IPS-11a (cell line): ENCODE measurements around the gene ZNF679.
"Not testable (repeated sequence)": the region's sequence is repeated elsewhere in the genome, so short reads cannot be mapped to it uniquely, and the experiment has no call there.

Experiments
- H3K4me3 ChIP-seq: one replicate; pipeline ENCODE4 v1.5.1; 2013; ENCODE audit warnings: low read depth, low read length, control low read depth

Gene ZNF679

DNA sequence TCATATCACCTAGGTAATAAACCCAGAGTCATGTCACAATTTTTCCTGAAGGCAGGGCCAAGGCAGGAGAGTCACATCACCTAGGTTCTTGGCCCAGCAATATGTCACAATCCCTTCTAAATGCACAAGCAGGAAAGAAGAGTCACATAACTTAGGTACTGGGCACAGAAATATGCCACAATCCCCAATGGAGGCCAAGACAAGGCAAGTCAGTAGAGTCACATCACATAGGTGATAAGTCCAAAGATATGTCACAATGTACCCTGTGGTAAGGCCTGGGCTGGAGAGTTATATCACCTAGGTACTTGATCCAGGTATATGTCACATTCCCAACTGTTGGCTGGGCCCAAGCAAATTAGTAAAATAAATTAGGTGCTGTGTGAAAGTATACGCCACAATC, at the start of gene ZNF679:
Gene ZNF679 (plus strand): TSS at position 301 of the 400 bp plus-strand sequence. CDS start 20,644 bp downstream, outside the sequence.
- not testable (repeated sequence) for H3K4me3 ChIP-seq

DNA sequence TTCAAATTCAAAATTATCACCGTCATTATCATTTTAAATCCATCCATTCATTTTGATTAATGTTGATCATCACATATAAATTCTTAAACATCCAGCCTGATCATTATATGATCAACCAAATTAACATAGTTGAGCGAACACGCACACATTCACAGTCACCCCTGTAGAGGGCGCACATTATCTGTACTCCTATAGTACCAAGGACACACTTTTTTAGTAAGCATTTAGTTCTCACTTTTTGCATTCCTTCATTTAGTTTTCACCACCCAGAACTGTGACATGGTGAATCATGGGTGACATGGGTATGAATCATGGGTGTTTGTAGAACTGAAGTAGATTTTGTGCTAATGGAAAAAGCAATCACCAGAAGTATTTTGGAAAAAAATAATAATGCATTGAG, 47.3 kb upstream of the ZNF679 start:
- H3K4me3 ChIP-seq = no peak overlapping the region

DNA sequence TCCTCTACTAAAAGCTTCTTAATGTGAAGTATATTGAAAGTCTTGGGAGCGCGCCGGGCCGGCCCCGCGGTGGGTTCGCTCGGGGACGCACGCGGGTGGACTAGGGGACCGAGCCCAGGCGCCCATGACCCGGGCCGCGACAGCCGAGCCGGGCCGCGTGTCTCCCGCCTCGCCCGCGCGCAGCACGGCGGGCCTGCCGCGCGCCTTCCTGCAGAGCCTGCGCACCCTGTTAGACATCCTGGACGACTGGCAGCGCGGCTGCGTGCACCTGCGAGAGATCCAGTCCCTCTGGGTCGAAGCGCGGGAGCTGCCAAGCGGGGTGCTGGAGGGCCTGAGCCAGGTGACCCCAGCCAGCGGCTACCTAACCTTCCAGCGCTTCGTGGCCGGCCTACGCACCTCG, 46.7 kb upstream of the ZNF679 start:
- H3K4me3 ChIP-seq = no peak overlapping the region

DNA sequence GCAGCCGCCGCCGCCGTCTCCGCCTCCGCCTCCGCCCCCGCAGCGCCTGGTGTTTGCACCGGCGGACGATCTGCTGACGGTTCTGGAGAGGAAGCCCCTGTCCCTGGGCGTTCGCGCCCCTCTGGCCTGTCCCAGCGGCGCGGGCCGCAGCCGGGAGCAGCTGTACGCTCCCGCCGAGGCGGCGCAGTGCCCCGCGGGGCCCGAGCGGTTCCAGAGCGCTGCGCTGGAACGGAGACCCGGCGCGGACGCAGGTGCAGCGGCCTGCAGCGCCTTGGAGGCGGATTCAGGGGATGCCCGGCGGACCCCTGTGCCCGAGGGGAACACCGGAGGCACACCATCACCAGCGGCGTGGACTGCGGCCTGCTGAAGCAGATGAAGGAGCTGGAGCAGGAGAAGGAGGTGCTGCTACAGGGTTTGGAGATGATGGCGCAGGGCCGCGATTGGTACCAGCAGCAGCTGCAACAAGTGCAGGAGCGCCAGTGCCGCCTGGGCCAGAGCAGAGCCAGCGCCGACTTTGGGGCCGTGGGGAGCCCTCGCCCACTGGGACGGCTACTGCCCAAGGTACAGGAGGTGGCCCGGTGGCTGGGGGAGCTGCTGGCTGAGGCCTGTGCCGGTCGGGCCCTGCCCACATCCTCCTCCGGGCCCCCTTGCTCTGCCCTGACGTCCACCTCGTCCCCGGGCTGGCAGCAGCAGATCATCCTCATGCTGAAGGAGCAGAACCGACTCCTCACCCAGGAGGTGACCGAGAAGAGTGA, 46.1 kb upstream of the ZNF679 start:
- no peak overlapping the region for H3K4me3 ChIP-seq

DNA sequence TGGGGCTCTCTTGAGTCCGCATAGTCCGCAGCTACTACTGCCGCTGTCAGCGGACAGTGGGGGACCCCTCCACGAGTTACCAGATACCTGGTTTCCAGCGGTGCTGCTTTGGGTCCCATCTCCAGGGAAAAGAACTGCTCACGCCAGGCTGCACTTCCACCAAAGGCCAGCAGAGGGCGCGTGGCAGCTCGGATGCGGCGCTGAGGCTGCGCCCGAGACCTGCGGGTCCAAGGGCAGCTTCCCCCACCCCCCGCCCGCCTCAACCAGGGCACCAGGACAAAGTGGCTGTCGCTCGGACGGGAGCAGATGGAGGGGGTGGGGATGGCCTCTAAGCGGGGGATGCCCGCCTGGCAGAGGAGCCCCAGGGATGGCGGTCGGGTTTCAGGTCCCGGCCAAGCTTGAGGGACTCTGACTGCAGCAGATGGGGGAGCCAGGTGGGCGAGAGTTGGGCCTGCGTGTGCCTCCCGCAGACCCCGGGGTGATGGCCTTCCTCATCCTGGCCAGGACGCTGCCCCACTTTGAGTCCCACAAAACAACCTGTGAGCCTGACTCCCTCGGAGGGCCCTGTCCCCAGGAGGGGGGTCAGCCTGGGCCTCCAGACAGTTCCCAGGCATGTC, 45.0 kb upstream of the ZNF679 start:
- no peak overlapping the region for H3K4me3 ChIP-seq

DNA sequence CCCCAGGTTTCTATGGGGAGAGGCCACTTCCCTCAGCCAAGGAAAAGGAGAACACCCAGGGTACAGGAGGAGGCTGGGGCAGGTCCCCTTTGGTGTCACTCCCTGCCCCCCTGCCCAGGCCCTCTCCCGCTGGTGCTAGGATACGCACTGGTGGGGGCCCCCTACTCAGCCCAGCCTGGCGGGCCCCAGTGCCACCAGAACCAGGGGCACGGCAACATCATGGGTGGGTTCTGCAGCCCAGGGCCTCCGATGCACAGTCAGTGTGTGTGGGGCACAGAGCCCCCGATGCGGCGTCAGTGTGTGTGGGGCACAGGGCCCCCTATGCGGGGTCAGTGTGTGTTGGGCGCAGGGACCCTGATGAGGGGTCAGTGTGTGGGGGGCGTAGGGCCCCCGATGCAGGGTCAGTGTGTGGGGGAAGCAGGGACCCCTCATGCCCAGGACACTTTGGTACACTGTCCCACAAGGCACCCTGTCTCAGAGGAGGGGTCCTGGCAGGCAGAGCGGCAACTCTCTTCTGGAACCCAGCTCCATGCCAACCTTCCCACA, 44.4 kb upstream of the ZNF679 start:
- no peak overlapping the region for H3K4me3 ChIP-seq

DNA sequence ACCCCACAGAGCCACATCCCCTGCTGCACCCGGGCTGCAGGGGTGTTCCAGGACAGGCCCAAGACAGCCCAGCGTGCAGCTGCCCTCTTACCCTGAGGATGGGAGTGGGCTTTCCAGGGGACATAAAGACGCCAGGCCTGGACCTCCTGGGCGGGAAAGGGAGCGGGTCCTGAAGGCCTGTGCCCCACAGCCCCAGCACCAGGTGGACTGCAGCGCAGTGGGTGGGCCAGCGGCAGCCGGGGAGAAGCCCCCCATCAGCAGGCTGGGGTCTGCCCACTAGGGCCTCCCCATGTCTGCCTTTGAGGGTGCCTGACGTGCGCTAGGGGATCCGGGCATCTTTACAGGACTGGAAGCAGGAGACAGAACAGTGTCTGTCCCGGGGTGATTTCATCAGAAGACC, 43.9 kb upstream of the ZNF679 start:
- no peak overlapping the region for H3K4me3 ChIP-seq

DNA sequence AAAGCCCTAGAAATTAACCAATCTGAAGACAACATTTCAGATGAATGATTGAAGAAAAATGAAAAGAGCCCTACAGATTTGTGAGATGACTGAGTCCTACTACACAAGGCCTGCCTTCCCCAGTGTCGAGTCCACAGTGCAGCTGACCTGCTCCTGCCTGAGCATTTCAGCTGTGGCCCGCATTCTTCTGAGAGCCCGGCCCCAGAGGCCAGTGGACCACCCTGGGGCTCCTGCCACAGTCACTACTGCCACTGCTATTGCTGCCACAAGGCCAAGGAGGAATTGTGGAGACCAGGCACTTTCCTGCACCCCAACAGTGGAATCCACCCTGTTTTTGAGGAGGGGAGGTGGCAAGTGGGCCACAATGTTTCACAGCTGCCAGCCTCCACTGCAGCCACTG, 40.9 kb upstream of the ZNF679 start:
- no peak overlapping the region for H3K4me3 ChIP-seq

DNA sequence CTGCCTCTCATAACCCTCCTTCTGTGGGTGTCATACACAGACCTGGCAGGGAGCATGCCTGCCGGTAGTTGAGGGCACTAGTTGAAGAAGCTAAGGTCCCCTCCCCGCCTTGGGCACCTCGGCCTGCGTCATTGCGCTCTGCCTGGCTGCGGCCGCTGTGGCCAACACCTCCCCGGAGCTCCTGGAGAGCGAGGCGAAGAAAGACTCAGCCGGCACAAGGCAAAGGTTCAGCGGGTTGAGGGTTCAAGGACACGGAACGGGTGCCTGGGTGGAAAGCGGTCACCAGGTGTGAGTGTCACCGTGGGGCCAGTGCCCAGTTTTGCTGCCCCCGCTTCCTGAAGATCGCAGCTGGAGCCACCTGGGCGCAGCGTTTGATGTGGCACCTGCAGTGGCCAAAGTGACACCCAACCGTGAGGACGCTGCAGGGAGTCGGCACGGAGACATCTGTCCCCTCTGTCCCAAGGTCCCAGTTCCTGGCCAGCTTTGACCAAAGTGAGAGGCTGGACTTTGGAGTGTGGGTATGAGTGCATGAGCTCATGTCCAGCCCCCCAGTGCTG, 36.0 kb upstream of the ZNF679 start:
- H3K4me3 ChIP-seq = no peak overlapping the region

DNA sequence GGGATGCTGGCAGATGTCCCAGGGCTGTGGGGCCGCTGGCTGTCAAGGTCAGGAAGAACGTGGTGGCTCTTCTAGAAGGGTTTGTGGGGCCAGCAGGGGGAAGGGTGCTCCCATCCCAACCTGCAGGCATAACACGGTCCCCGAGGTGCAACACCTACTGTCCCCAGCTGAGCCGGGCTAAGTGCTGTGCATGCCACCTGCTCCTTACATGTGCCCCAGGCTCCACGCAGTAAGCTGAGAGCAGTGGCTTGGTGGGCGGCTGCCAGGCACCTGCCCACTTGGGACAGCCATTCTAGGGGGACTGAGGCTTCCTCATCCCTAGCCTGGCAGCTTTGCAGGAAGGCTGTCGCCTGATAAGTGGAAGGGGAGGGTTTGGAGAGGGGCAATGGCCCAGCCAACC, 35.5 kb upstream of the ZNF679 start:
- H3K4me3 ChIP-seq = no peak overlapping the region

DNA sequence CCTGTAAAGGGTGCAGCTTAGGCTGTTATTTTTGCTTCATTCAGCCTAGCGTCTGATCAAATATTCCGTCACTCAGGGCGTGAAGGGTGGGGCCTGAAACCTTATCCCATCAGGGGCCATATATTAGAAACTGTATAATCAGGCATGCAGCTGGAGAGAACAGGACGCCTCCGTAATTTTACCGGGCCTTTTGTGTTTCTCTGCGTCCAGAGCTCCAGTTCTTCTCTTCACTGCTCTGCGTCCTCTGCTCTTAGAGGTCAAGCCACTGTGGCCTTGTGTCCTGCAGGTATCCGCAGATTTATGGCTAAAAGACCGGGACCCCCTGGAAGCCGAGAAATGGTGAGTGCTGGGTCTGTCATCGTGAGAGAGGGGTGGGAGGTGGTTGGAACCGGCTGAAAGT, 21.4 kb upstream of the ZNF679 start, which contains the start of gene ZNF735:
Gene ZNF735 (plus strand): TSS at position 301 of the 400 bp plus-strand sequence. CDS start 0 bp downstream, at position 301.
- no peak within 1 kb of the TSS for H3K4me3 ChIP-seq

DNA sequence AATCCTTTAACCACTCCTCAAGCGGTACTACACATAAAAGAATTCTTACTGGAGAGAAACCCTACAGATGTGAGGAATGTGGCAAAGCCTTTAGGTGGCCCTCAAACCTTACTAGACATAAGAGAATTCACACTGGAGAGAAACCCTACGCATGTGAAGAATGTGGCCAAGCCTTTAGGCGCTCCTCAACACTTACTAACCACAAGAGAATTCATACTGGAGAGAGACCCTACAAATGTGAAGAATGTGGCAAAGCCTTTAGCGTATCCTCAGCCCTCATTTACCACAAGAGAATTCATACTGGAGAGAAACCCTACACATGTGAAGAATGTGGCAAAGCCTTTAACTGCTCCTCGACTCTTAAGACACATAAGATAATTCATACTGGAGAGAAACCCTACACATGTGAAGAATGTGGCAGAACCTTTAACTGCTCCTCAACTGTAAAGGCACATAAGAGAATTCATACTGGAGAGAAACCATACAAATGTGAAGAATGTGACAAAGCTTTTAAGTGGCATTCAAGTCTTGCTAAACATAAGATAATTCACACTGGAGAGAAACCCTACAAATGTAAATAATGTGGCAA, 8.5 kb upstream of the ZNF679 start:
- not testable (repeated sequence) for H3K4me3 ChIP-seq

DNA sequence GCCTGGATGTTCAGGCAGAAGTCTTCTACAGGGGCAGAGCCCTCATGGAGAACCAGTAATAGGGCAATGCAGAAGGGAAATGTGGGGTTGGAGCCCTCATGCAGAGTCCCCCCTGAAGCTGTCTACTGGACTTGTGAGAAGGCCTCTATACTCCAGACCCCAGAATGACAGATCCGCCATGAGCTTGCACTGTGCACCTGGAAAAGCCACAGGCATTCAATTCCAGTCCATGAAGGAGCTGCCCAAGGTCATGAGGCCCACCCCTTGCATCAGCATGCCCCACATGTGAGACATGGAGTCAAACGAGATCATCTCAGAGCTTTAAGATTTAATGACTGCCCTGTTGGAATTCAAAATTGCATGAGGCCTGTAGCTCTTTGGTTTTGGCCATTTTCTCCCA, 4.9 kb upstream of the ZNF679 start:
- H3K4me3 ChIP-seq = no peak overlapping the region

DNA sequence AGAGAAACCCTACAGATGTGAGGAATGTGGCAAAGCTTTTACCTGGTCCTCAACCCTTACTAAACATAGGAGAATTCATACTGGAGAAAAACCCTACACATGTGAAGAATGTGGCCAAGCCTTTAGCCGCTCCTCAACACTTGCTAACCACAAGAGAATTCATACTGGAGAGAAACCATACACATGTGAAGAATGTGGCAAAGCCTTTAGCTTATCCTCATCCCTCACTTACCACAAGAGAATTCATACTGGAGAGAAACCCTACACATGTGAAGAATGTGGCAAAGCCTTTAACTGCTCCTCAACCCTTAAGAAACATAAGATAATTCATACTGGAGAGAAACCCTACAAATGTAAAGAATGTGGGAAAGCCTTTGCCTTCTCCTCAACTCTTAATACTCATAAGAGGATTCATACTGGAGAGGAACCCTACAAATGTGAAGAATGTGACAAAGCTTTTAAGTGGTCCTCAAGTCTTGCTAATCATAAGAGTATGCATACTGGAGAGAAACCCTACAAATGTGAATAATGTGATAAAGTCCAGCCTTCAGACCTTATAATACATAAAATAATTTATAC, 38.2 kb downstream of the ZNF679 start:
- no peak overlapping the region for H3K4me3 ChIP-seq

DNA sequence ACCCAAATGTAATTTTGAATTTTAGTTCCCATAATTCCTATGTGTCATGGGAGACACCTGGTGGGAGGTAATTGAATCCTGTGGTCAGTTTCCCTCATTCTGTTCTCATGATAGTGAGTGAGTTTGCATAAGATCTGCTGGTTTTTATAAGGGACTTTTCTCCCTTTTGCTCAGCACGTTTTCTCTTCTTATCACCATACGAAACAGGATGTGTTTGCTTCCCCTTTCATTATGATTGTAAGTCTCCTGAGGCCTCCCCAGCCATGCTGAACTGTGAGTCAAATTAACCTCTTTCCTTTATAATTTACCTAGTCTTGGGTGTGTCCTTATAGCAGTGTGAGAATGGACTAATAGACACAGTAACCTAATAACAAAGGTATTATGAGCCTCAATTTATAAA, 49.4 kb downstream of the ZNF679 start:
- H3K4me3 ChIP-seq = no peak overlapping the region

DNA sequence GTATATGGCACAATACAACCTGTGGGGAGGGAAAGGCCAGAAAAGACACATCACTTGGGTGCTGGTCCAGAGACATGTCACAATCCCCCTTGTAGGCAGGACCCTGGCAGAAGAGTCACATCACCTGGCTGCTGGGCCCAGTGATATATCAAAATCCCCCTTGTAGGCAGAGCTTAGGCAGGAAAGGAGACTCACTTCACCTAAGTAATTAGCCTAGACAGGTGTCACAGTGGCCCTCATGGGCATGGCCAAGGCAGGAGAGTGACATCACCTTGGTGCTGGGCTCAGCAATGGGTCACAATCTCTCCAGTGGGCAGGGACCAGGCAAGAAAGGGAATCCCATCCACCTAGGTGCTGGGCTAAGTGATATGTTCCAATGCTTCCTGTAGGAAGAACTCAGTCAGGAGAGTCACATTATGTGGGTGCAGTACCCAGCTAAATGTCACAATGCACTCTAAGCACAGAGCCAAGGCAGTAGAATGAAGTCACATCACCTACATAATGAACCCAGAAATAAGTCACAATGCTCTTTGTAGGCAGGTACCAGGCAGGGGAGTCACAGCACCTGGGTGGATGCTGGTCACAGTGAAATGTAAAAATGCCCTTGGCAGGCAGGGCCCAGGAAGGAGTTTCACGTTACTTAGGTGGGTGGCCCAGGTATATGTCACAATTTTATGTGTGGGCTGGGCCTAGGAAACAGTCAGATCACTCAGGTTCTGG, 66.6 kb downstream of the ZNF679 start:
- H3K4me3 ChIP-seq = no peak overlapping the region

DNA sequence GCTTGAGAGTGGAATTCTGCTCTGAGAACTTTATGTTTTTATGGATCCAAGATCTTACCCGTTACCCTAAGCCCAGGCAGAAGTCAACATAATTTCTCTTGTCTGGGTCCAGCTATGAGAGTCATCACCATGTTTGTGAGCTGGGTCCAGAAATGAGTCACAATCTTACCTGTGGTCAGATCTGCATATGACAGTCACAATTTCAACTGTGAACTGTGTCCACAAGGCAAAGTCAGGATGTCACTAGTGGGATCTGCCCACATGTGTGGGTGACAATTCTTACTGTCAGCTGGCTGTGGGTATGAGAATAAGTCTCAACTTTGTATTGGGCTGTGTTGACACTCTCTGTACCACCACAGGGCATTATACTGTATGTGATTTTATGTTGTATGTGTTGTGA, 69.1 kb downstream of the ZNF679 start:
- H3K4me3 ChIP-seq = not testable (repeated sequence)

DNA sequence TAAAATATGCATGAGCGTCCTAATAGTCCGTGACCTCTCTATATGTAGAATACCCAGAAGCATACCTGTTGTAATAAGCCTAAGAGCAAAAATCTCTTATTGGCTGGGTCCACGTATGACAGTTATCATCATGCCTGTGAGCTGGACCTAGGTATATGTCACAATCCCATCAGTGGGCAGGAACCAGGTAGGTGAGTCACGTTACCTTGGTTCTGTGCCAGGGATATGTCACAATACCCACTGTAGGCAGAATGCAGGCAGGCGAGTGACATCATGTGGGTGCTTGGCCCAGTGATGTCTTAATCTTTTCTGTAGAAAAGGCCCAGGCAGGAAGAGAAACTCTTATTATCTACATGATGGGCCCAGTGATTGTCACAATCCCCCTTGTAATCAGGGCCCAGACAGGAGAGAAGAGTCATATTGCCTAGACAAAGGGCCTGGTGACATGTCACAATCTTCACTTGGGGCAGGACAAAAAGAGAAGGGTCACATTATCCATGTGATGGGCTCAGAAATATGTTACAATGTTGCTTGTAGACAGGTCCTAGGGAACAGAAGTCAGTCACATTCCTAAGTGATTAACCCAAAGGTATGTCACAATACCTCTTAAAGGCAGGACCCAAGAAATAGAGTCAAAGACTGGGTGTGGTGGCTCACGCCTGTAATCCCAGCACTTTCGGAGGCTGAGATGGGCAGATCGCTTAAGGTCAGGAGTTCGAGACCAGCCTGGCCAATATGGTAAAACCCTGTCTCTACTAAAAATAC, 72.5 kb downstream of the ZNF679 start:
- no peak overlapping the region for H3K4me3 ChIP-seq

DNA sequence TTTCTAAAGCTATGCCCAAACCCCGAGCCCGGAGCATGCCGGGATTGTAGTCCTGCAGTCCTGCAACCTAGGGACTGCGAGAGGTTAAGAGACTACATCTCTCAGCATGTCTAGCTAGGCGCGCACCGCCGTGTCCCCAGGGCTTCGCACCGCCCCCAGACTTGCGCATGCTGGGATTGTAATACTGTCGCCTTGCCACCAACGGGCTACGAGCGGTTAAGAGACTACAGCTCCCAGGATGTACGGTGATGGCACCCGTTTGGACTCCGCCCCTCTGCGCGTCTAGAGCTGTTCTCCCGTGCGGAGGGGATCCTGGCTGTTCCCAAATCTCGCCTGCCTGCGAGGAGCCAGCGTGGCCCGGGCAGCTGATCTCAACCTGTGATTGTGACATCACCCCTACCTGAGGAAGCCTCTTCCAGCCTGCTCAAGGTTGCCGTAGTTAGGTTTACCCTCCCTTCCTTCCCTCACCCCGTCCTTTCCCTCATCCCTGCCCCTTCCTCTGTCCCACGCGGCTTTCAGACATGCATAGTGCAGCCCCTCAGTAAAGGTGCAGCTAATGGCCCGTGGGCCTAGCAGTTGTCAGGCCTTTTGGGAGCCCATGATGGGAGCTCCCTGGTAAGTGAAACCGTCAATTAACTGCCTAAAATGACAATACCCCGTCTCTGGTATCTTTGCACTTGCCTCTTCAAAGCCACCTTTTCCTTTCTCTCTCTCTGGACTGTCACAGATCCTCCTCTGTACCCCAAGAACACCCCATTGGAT, 79.2 kb downstream of the ZNF679 start:
- H3K4me3 ChIP-seq = no peak overlapping the region
